ENCODE data around the gene GPR132.
"Not testable (repeated sequence)": the region's sequence is repeated elsewhere in the genome, so short reads cannot be mapped to it uniquely, and the experiment has no call there.

GRCh38 chr14:105027718-105028117, 37.5 kb downstream of the GPR132 start:
- TF ChIP-seq, protein P1, sequence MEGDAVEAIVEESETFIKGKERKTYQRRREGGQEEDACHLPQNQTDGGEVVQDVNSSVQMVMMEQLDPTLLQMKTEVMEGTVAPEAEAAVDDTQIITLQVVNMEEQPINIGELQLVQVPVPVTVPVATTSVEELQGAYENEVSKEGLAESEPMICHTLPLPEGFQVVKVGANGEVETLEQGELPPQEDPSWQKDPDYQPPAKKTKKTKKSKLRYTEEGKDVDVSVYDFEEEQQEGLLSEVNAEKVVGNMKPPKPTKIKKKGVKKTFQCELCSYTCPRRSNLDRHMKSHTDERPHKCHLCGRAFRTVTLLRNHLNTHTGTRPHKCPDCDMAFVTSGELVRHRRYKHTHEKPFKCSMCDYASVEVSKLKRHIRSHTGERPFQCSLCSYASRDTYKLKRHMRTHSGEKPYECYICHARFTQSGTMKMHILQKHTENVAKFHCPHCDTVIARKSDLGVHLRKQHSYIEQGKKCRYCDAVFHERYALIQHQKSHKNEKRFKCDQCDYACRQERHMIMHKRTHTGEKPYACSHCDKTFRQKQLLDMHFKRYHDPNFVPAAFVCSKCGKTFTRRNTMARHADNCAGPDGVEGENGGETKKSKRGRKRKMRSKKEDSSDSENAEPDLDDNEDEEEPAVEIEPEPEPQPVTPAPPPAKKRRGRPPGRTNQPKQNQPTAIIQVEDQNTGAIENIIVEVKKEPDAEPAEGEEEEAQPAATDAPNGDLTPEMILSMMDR (conservative IDR thresholded peaks at IDR 0.05; ENCODE audit: low read length), result not testable (repeated sequence)
- not testable (repeated sequence) for TF ChIP-seq EZH2phosphoT487 (IDR thresholded peaks at IDR 0.05; ENCODE audit: borderline replicate concordance)
